HG03575 (cell line): ENCODE results near the gene SPTBN1.
"Not testable (repeated sequence)": the region's sequence is repeated elsewhere in the genome, so short reads cannot be mapped to it uniquely, and the experiment has no call there.

Experiments used
- ATAC-seq: cut with Tn5 transposase; IDR thresholded peaks from one replicate; pipeline ENCODE4 v1.9.1; 2021; ENCODE audit not compliant: unreplicated experiment, insufficient number of reproducible peaks, low FRiP score; ENCODE audit errors: extremely low read depth

The SPTBN1 gene

DNA sequence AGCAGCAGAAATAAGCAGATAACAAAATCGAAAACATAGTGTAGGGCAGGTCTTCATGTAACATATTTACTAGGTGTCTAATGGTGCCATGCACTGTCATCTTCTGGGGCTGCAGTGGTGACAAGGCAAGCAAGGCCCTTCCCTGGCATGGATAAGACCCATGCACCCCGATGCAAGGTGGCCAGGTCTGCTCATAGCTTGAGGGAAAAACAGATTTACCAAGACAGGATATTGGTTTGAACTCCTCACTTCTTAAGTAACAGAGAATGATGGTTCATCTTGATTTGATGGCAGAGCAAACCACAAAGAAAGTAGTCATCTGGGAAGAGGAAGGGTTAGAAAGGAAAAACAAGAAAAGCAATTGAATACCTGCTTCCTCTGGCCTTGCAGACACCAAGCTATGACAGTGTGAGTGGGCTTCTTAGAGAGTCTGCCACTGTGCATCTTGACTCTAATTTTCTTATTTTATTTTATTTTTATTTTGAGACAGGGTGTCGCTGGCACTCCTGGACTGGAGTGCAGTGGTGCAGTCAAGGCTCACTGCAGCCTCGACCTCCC is 231.5 kb downstream of the SPTBN1 start:
- no peak for ATAC-seq

DNA sequence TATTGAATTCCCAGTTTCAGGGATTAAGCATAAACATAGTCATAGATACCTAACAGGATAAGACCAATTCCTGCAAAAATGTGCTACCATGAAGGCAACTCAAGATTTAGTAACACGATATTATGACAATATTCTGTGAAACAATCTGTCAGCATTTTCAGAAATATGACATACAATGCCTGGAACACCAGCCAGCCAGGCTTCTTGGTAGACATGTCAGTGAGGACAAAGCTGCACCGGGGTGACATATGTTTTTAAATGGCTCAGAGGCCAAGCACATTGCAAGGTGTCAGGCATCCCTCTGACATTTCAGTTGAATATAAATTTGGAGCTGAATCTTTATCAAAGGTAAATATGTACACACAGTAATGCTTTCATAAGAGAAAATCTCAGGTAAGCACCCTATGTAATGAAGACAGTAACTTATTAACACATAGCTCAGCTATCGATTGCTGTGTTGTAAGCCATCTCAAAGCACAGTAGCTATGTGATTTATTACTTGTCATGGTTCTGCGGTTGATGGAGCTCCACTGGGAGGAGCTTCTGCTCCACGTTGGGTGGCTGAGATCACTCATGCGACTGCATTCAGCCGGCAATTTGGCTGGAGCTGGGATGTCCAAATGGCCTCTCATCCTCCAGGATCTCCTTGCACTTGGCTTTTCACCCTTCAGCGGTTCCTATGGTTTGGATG is 235.5 kb downstream of the SPTBN1 start:
- ATAC-seq, result no peak

DNA sequence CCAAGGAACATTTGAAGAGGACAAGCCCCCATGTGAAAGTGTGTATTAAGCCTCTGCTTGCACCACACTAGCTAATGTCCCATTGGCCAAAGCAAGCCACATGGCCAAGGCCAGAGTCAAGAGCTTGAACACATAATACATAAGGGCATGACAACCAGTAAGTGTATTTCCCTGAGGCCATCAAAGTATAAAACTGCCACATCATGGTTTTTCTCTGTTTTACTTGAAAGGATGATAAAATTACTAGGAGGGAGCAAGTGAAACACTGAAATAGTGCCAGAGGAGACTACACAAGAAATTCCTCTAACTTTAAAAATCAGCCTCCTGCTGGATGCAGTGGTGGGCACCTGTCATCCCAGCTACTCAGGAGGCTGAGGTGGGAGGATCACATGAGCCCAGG is 236.4 kb downstream of the SPTBN1 start:
- ATAC-seq, result no peak

DNA sequence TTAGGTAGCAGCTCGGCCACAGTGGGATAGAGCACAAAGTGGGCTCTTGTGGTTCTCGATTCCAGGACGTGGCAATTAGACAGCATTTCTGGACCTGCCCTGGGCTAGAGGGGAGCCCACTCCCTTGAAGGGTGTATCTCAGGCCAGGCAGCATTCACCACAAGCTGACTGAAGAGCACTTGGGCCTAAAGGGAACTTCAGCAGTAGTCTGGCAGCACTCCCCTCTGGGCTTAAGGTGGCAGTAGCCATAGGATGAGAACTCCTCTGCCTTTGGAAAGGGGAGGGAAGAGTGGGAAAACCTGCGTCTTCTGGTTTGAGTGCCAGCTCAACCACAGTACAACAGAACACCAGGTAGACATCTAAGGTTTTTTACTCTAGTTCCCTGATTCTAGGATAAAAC is 239.3 kb downstream of the SPTBN1 start:
- no peak for ATAC-seq

DNA sequence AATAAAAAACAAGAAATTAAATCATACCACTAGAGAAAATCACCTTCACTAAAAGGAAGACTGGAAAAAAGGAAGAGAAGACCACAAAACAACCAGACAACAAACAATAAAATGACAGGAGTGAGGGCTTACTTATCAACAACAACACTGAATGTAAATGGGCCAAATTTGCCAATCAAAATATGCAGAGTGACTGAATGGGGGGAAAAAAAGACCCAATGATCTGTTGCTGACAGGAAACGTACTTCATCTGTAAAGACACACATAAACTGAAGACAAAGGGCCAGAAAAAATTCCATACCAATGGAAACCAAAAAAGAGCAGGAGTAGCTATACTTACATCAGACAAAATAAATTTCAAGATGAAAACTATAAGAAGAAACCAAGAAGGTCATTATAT is 241.8 kb downstream of the SPTBN1 start:
- ATAC-seq, result no peak

DNA sequence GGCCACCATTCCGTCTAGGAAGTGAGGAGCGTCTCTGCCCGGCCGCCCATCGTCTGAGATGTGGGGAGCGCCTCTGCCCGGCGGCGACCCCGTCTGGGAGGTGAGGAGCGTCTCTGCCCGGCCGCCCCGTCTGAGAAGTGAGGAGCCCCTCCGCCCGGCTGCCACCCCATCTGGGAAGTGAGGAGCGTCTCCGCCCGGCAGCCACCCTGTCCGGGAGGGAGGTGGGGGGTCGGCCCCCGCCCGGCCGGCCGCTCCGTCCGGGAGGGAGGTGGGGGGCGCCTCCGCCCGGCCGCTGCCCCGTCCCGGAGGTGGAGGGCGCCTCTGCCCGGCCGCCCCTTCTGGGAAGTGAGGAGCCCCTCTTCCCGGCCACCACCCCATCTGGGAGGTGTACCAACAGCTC is 242.8 kb downstream of the SPTBN1 start:
- not testable (repeated sequence) for ATAC-seq

DNA sequence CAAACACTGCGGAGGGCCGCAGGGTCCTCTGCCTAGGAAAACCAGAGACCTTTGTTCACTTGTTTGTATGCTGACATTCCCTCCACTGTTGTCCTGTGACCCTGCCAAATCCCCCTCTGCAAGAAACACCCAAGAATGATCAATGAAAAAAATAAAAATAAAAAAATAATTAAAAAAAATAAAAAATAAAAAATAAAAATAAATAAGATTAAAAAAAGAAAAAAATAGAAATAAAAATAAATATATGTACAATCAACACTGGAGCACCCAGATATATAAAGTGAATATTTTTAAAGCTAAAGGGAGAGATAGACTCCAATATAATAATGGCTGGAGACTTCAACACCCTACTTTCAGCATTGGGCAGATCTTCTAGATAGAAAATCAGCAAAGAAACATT is 243.5 kb downstream of the SPTBN1 start:
- ATAC-seq, result no peak

DNA sequence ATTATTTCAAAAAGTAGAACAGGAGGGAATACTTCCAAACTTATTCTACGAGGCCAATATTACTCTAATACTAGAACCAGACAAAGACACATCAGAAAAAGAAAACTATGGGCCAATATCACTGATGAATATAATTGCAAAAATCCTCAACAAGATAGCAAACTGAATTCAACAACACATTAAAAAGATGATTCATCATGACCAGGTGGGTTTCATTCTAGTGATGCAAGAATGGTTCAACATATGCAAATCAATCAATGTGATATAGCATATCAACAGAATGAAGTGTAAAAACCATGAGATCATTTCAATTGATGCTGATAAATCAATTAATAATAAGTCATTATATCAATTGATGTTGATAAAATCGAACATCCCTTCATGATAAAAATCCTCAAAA is 244.9 kb downstream of the SPTBN1 start:
- ATAC-seq, result no peak

DNA sequence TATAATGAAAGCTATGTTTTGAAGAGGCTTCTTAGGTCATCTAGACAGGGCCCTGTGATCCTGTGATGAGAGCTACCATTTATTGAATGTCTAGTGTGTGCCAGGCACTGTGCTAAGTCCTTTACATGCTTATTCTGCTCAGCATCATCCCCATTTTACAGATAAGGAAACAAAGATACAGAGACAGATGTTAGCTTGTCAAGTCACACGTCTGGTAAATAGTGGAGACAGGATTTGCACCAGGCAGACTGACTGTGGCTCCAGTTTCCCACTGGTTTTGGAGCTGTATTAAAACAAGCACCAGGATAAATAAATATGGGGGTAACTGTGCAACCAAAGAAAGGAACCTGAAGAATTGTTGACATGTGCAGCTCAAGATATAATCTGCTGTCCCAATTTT is 248.1 kb downstream of the SPTBN1 start:
- no peak for ATAC-seq

DNA sequence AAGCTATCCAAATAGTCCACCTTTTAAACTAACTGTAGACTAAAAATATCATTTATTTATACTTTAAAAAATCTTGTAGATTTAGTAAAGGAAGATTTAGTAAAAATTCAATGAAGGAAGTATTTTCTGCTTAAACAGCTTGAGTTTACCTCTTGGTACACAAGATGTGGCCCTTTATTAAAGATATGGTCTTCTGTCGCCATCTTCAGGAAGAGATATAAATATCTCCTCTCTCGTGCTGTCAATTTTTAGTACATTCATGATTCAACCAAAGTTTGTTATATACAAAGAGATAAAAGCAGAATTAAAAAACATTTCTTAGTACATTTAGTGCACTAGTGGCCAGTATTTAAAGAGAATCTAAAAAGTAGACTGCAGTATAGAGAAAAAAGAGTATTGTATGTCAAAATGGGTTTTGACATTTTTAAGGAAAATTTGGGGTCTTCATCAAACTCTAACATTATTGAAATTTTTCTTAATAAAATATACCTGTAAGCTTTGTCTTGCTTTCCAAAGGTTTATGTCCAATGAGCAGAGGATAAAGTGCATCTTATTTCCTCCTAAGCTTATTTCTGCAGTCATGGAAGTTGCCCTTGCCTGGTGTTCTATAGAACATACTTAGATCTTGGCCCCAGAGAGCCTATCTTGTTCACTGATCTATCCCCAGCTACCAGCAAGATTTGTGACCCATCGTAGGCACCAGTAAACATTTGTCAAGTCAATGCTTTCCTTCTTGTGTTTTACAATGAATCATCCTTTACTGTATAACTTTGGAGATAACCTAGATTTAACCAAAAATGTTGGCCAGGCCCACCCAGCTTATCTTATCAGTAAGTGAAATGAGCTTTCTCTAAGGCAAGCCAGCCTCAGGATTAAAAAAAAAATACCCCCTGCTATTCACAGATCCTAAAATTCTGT is 248.8 kb downstream of the SPTBN1 start:
- no peak for ATAC-seq

DNA sequence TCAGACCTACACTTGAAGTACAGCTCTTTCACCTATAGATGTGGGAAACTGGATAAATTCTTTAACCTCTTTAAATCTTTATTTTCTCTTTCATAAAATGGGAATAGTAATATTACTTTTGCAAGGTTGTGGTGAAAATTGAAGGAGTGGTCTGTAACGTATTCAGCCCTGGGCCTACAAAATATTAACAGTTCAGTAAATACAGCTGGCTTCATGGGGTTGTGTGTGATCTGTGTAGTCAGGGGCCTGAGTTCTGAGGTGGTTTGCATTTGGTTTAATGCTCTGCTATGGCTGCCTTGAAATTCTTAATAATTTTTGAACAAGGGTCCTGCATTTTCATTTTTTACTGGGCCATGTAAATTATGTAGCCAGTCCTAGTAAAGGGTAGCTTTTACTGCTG is 250.5 kb downstream of the SPTBN1 start:
- no peak for ATAC-seq

DNA sequence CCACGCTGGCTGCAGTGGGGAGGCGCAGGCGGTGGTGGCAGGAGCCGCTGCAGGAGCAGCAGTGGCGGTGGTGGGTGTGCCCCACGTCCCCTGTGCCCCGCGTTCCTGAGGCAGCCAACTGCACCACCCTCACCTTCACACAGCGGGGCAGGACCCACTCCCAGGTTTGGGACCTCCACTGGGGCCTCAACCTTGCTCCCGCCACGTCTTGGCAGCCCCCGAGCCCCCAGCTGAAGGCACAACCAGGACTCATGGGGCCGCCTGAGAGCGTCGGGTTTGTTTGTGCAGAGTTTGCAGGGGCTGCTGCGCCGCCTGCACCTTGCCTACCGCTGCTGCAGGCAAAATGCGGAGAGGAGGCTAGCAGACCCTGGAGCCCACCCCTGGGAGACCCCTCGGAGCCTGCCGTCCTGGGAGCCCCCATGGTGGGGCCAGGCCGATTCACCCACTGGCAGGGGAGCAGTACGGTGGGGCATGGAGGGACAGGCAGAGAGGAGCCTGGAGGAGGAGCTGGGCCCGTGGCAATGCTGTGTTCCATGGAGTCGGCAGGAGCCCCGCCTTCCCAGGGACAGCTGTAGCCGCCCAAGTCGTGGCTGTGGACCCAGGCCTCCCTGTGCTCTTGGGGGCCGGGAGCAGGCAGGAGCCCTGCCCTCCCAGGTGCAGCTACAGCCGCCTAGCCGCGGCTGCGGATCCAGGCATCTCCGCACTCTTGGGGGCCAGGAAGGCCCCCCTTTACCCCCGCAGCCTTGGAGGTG is 252.6 kb downstream of the SPTBN1 start:
- ATAC-seq, result no peak

DNA sequence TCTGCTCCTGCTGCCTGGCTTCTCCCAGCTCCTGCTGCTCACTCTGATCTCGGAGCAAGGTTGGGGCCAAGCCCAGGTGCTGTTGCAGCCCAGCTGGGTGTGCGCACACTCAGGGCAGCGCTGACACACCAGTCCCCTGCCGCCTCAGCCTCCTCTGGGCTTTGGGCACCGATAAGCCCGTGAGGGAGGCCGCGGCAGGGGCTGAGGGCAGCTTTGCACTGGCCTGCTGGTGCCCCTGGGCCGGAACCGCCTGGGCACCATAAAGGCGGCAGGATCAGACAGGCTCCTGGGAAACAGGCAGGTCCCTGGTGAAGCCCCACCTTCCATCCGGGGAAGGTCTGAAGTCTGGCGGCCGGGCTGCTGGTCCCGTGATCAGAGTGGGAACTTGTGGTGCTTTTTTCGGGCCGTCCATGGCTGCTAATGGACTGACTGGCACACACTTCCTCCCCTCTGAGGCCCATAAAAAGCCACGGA is 253.2 kb downstream of the SPTBN1 start:
- ATAC-seq, result no peak

DNA sequence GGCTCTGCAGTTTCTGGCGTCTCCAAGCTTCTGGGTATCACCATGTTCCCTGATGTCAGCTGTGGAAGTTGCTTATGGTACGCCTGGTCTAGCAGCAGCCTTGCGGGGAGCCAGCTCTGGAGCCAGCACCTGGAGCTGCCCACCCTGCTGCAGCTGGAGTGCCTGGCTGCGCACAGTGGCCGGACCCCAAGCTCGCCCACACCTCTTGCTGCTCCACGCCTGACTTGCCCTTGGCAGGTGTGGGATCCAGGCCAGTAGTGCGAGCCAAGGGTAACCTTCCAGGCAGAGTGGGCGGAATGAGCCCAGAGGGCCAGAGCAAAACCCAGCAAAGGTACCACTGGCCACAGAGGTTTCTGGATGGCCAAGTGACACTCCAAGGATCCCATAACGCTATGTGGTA is 254.1 kb downstream of the SPTBN1 start:
- no peak for ATAC-seq

DNA sequence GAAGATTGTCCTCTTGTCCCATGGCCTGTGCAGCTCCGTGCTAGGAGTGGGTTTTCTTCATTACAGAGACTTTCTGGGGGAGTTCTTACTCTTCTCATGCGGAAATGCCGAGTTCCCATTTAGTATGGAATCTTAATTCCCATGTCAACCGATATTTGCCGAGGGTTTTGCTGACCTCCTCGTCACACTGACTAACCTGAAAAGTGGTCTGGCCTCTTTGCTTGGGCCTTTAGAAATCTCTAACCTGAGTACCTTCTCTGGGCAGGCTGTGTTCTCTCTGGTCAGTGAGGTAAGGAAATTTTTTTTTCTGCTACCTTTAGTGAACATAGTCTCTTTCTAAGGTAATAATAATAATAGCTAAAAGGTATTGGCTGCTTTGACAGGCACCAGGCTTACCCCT is 256.4 kb downstream of the SPTBN1 start:
- ATAC-seq, result no peak

DNA sequence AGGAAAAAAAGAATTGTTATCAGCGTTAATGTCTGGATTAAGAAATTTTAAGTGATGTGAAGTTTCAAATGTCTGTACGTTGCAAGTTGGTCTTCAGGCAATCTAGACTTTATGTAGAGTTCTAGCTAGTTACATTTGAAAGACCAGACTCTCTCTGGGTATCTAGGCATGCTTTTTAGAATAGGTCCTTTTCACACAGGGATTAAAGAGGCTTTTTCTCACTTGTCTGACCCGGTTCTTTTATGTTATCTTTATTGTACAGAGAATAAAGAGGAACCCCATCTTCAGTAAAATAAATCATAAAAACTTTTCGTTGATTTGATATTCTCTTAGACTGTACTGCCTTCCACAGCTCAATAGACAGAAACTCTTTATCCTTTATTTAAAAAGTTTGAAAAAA is 258.9 kb downstream of the SPTBN1 start:
- ATAC-seq, result no peak

DNA sequence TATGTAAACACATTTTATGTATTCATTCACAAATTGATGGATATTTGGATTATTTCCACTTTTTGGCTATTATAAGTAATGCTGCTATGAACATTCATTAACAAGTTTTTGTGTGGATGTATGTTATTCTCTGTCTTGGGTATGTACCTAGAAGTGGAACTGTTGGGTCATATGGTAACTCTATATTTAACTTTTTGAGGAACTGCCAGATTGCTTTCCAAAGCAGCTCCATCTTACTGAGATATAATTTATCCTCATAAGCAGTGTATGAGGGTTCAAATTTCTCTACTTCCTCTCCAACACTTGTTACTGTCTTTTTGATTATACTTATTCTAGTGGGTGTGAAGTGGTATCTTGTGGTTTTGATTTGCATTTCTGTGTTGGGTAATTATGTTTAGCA is 260.2 kb downstream of the SPTBN1 start:
- no peak for ATAC-seq

DNA sequence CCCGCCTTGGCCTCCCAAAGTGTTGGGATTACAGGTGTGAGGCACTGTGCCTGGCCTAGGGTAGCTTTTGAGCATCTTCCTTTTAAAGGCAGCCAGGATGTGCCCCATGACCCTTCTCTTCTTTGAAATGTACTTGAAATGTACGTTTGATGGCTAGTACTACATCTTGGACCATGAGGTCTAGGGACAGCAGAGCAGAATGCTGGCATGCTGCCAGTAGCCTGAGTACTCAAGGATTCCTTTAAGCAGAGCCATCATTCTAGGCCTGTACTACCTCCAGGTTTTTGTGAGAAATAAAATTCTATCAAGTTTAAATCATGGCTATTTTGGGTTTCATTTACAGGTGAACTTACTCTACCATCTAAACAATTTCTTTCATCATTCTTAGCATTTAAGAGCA is 264.4 kb downstream of the SPTBN1 start:
- no peak for ATAC-seq
